A673 (cell line): ENCODE results near the gene ATF3.

Experiments
- EZH2 ChIP-seq: fragments of 200-600 bp; sonication (generic); IDR thresholded peaks from 2 replicates; pipeline ENCODE4 v1.6.1; 2017; ENCODE audit warnings: borderline replicate concordance, low read depth, mild to moderate bottlenecking, mixed read lengths, antibody characterized with exemption, low read length; ENCODE audit not compliant: poor library complexity, severe bottlenecking
- TF ChIP-seq, protein P1 (sequence below): fragments of 300-800, 200-600 bp; sonication (generic); conservative IDR thresholded peaks from 2 replicates; pipeline ENCODE4 v1.5.1; 2017; ENCODE audit warnings: low read depth, mild to moderate bottlenecking, antibody characterized with exemption, low read length, moderate library complexity, mixed read lengths

DNA sequence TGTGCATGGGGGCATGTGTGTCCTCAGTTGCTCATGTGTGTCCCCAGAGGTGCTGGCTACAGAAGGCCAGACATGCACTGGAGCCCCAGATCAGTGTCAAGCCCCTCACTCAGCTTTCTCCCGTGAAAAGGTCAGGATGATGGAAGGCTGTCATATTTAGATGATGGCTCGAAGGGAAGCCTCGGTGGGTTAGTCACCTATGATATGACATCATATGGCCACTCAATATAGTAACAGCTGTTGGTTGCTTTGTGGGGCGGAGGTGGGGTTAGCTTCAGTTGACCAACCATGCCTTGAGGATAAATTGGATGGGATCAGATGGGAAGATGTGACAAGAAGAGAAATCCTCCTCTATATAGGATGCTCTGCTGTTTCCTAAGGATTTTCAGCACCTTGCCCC is 43.5 kb upstream of the ATF3 start:
- TF ChIP-seq, protein P1, sequence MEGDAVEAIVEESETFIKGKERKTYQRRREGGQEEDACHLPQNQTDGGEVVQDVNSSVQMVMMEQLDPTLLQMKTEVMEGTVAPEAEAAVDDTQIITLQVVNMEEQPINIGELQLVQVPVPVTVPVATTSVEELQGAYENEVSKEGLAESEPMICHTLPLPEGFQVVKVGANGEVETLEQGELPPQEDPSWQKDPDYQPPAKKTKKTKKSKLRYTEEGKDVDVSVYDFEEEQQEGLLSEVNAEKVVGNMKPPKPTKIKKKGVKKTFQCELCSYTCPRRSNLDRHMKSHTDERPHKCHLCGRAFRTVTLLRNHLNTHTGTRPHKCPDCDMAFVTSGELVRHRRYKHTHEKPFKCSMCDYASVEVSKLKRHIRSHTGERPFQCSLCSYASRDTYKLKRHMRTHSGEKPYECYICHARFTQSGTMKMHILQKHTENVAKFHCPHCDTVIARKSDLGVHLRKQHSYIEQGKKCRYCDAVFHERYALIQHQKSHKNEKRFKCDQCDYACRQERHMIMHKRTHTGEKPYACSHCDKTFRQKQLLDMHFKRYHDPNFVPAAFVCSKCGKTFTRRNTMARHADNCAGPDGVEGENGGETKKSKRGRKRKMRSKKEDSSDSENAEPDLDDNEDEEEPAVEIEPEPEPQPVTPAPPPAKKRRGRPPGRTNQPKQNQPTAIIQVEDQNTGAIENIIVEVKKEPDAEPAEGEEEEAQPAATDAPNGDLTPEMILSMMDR = no peak
- TF ChIP-seq EZH2 = no peak
